ENCODE measurements around the gene STX18.
"Not testable (repeated sequence)": the region's sequence is repeated elsewhere in the genome, so short reads cannot be mapped to it uniquely, and the experiment has no call there.

The STX18 gene

GRCh38 chr4:4560642-4561041 lies 18.8 kb upstream of the STX18 start:
- no peak for TF ChIP-seq EZH2 (IDR thresholded peaks at IDR 0.05)
- TF ChIP-seq POLR2AphosphoS5 (IDR thresholded peaks at IDR 0.05; ENCODE audit: borderline replicate concordance, low read depth, low read length): no peak
- TF ChIP-seq FOXP2 (optimal IDR thresholded peaks at IDR 0.05; ENCODE audit: control extremely low read depth, extremely low read length, insufficient read depth): no peak
- Histone ChIP-seq H3K9ac (ENCODE audit: insufficient read length) (no peak overlapping the region), H3K27ac (no peak overlapping the region), H3K9me3 (ENCODE audit: low read depth, low read length) (no peaks in the 10 kb centered on the region), H3K36me3 (ENCODE audit: insufficient read depth, low read length) (no peaks in the 10 kb centered on the region), H3K4me3 (no peak overlapping the region)
- no peak for DNase-seq (ENCODE audit: low read depth, low spot score)

- H3K36me3 ChIP-seq (ENCODE audit: insufficient read depth, low read length): no peaks in the 10 kb centered on the region
- no peak overlapping the region for H3K27ac ChIP-seq
- DNase-seq (ENCODE audit: low read depth, low spot score): no peak
- no peak for TF ChIP-seq FOXP2 (optimal IDR thresholded peaks at IDR 0.05; ENCODE audit: control extremely low read depth, extremely low read length, insufficient read depth)
- TF ChIP-seq EZH2 (IDR thresholded peaks at IDR 0.05): no peak
- TF ChIP-seq POLR2AphosphoS5 (IDR thresholded peaks at IDR 0.05; ENCODE audit: borderline replicate concordance, low read depth, low read length): no peak
- no peak overlapping the region for H3K9ac ChIP-seq (ENCODE audit: insufficient read length)
- no peaks in the 10 kb centered on the region for H3K9me3 ChIP-seq (ENCODE audit: low read depth, low read length)
- no peak overlapping the region for H3K4me3 ChIP-seq
Observed at GRCh38 chr4:4560136-4560535, 18.3 kb upstream of the STX18 start.

GRCh38 chr4:4559596-4559995 lies 17.7 kb upstream of the STX18 start:
- Histone ChIP-seq H3K27ac (no peak overlapping the region), H3K9ac (ENCODE audit: insufficient read length) (no peak overlapping the region), H3K4me3 (no peak overlapping the region), H3K9me3 (ENCODE audit: low read depth, low read length) (no peaks in the 10 kb centered on the region), H3K36me3 (ENCODE audit: insufficient read depth, low read length) (no peaks in the 10 kb centered on the region)
- no peak for DNase-seq (ENCODE audit: low read depth, low spot score)
- TF ChIP-seq FOXP2 (optimal IDR thresholded peaks at IDR 0.05; ENCODE audit: control extremely low read depth, extremely low read length, insufficient read depth) (no peak), EZH2 (IDR thresholded peaks at IDR 0.05) (no peak)

GRCh38 chr4:4558881-4559280 lies 17.0 kb upstream of the STX18 start:
- no peak overlapping the region for H3K9ac ChIP-seq (ENCODE audit: insufficient read length)
- TF ChIP-seq EZH2 (IDR thresholded peaks at IDR 0.05) (no peak), FOXP2 (optimal IDR thresholded peaks at IDR 0.05; ENCODE audit: control extremely low read depth, extremely low read length, insufficient read depth) (no peak), POLR2AphosphoS5 (IDR thresholded peaks at IDR 0.05; ENCODE audit: borderline replicate concordance, low read depth, low read length) (no peak)
- no peaks in the 10 kb centered on the region for H3K9me3 ChIP-seq (ENCODE audit: low read depth, low read length)
- no peaks in the 10 kb centered on the region for H3K36me3 ChIP-seq (ENCODE audit: insufficient read depth, low read length)
- no peak overlapping the region for H3K4me3 ChIP-seq
- DNase-seq (ENCODE audit: low read depth, low spot score): peak; percentile 12
- no peak overlapping the region for H3K27ac ChIP-seq

GRCh38 chr4:4555916-4556315 lies 14.1 kb upstream of the STX18 start:
- Histone ChIP-seq H3K9ac (ENCODE audit: insufficient read length) (no peak overlapping the region), H3K27ac (peak overlapping the region; percentile 58), H3K4me3 (peak overlapping the region; percentile 17; the same call in 1 of the 2 replicates), H3K36me3 (ENCODE audit: insufficient read depth, low read length) (no peaks in the 10 kb centered on the region), H3K9me3 (ENCODE audit: low read depth, low read length) (no peaks in the 10 kb centered on the region)
- no peak for TF ChIP-seq EZH2 (IDR thresholded peaks at IDR 0.05)
- no peak for DNase-seq (ENCODE audit: low read depth, low spot score)

- no peak for DNase-seq (ENCODE audit: low read depth, low spot score)
- H3K9me3 ChIP-seq (ENCODE audit: low read depth, low read length): no peaks in the 10 kb centered on the region
- H3K36me3 ChIP-seq (ENCODE audit: insufficient read depth, low read length): no peaks in the 10 kb centered on the region
- H3K27ac ChIP-seq: no peak overlapping the region
- TF ChIP-seq POLR2AphosphoS5 (IDR thresholded peaks at IDR 0.05; ENCODE audit: borderline replicate concordance, low read depth, low read length): no peak
- TF ChIP-seq FOXP2 (optimal IDR thresholded peaks at IDR 0.05; ENCODE audit: control extremely low read depth, extremely low read length, insufficient read depth): no peak
- no peak for TF ChIP-seq EZH2 (IDR thresholded peaks at IDR 0.05)
- no peak overlapping the region for H3K4me3 ChIP-seq
- no peak overlapping the region for H3K9ac ChIP-seq (ENCODE audit: insufficient read length)
Observed at GRCh38 chr4:4554234-4554633, 12.4 kb upstream of the STX18 start.

GRCh38 chr4:4552042-4552441 lies 10.2 kb upstream of the STX18 start:
- not testable (repeated sequence) for H3K36me3 ChIP-seq (ENCODE audit: insufficient read depth, low read length); H3K27ac ChIP-seq; H3K4me3 ChIP-seq; H3K9me3 ChIP-seq (ENCODE audit: low read depth, low read length); DNase-seq (ENCODE audit: low read depth, low spot score); H3K9ac ChIP-seq (ENCODE audit: insufficient read length)

GRCh38 chr4:4550161-4550560 lies 8.3 kb upstream of the STX18 start:
- not testable (repeated sequence) for DNase-seq (ENCODE audit: low read depth, low spot score); H3K4me3 ChIP-seq; H3K27ac ChIP-seq; H3K9me3 ChIP-seq (ENCODE audit: low read depth, low read length); H3K36me3 ChIP-seq (ENCODE audit: insufficient read depth, low read length); H3K9ac ChIP-seq (ENCODE audit: insufficient read length)

- no peak overlapping the region for H3K4me3 ChIP-seq
- H3K27ac ChIP-seq: no peak overlapping the region
- DNase-seq (ENCODE audit: low read depth, low spot score): no peak
- H3K36me3 ChIP-seq (ENCODE audit: insufficient read depth, low read length): no peaks in the 10 kb centered on the region
- no peaks in the 10 kb centered on the region for H3K9me3 ChIP-seq (ENCODE audit: low read depth, low read length)
- no peak for TF ChIP-seq EZH2 (IDR thresholded peaks at IDR 0.05)
- TF ChIP-seq FOXP2 (optimal IDR thresholded peaks at IDR 0.05; ENCODE audit: control extremely low read depth, extremely low read length, insufficient read depth): no peak
- no peak for TF ChIP-seq POLR2AphosphoS5 (IDR thresholded peaks at IDR 0.05; ENCODE audit: borderline replicate concordance, low read depth, low read length)
- no peak overlapping the region for H3K9ac ChIP-seq (ENCODE audit: insufficient read length)
Observed at GRCh38 chr4:4549534-4549933, 7.7 kb upstream of the STX18 start.
